Caki2 (cell line): ENCODE measurements around the gene TM9SF3. TPM values are rescaled to one million over a fixed set of nuclear protein-coding genes. Genes with fewer than 3 reads are reported as not detected.

Experiments
- DNase-seq: peaks from one replicate; pipeline ENCODE4 v3.0.0-alpha.2; 2015; ENCODE audit warnings: low read depth
- in situ Hi-C: cut with HindIII; loops from 2 replicates; pipeline ENCODE4 v1.10.0; 2016; ENCODE audit warnings: low sequenced_read_pairs, low pct_unique_long_range_greater_than_20kb, mixed read lengths
- total RNA-seq: library from RNA; depleted of rRNA; stranded (reverse); fragments of >200 nt; shearing (Covaris generic); gene quantifications from 2 replicates; pipeline ENCODE4 v1.2.3, GENCODE V29; 2014; ENCODE audit warnings: low replicate concordance; rRNA removed

Gene TM9SF3
- 13.4 and 32.8 TPM in 2 replicates for total RNA-seq

DNA sequence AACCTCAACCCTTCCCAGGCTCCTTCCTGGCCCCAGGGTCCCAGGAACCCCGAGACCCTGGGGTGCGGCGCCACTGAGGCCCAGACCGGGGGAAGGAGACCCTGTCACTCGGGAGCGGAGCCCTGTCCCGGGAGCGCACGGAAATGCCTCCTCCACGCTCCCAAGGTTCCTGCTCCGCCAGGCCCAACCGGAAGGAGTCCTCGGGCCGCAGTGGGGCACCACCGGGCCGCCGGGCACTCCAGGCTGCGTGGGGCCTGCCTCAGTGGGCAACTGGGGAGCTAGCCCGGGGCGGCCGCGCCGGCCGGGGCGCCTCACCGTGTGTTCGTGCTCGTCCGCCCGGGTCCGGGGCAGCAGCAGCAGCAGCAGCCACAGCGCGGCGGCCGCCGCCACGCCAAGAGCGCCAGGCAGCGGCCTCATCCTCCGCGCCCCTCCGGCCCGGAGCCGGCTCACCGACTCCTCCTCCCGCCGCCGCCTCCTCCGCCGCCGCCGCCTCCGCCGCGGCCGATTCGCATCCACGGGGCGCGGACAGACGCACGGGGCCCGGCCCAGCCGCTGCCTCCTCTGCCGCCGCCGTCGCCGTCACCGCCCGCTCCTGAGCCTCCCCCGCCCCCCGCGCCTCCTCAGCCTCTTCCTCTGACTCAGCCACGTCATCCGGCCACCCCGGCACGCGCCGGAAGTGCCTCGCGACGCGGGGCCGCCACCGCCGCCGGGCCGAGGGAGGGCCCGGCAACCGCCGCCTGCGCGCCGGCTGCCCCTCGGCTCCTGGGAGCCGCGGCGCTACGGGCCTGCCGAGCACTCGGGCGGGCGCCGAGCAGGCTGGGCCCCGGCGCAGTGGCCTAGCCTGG is at the start of gene TM9SF3:
TSS of gene TM9SF3 (minus strand) at position 594 of the 845 bp plus-strand sequence. CDS start at position 417, 177 bp downstream.
- in situ Hi-C loops = no loop called here
- DNase-seq = peak; percentile 88

DNA sequence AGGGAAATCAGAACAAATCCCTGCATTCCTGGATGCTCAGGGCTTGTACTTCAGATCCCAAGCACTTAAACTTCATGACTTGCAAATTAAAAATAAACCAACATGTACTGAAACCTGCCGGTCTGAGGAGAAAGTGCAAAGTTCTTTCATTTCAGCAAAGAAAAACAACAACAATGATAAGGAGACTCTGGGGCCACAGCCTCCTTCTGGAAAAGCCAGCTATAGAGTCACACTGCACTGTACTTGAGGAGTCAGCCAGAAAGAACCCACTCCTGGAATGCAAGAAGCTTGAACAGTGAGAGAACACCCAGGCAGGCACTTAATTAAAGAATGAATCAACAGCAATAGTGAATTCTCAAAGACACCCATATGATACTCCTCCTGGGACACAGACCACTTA is 49.7 kb upstream of the TM9SF3 start:
- DNase-seq = no peak
- in situ Hi-C loops = no loop called here

DNA sequence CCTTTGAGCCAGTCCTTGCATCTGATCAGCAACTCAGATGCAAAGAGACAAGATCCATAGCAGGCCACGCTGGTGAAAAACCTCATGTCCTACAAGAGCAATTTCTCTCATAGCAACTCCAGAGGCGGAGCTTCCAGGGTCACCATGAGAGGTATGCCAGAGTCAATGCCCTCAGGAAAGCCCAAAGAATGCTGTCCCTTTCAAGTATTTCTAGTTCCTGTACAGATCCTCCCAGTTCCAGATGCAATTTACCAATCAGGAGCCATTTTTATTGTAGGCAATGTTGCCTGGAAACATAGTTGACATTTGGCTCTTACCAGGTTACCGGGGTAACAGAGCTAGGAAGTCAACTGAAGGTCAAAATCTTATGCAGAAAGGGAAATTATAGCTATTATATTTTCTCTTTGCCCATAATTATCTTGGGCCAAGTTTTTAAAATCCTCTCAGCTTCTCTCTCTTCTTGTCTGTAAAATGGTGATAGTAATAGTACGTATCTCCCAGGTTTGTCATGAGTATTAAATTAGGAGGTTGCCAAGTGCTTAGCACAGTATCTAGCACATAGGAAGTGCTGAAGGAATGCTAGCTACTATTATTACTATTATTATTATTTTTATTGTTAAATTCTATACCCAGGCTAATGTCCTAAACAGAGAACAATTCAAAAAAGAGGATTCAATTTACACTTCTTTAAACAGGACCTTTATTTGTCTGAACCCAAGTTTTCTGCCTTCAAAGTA is 46.3 kb upstream of the TM9SF3 start:
- in situ Hi-C loops = no loop called here
- DNase-seq = no peak

DNA sequence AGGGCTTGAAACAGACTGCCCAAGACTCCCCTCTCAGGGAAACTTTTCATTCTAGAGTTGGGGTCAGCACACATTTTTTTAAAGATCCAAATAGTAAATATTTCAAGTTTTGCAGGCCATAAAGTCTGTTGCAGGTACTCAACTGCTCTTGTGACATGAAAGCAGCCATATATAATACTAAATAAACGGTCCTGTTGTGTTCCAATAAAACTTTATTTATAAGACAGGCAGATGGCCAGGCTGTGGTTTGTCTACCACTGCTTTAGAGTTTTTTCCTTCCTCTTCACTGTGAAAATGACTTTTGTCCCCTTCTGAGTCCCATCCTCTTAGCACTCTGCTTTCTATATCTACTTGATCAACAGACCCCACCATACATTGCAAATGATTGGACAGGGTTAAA is 40.5 kb upstream of the TM9SF3 start:
- DNase-seq = no peak
- in situ Hi-C loops = no loop called here

DNA sequence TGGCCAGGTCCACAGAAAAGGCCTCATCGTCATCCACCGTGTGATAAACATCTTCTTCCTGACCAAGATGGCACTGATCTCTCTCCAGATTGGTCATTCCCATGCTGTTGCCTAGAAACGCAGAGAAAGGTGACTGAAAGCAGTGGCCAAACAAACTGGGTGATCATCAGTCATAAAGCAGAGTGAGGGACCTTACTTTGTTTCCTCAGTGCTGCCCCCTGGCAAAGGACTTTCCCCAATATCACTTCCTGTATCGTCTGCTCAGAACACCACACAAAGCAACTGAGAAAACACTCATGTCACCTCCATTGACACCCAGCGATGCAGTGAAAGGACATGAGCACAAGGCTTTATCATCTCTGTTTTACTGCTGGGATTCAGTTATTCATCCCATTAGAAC is 40.0 kb upstream of the TM9SF3 start:
- no peak for DNase-seq
- in situ Hi-C loops = no loop called here

DNA sequence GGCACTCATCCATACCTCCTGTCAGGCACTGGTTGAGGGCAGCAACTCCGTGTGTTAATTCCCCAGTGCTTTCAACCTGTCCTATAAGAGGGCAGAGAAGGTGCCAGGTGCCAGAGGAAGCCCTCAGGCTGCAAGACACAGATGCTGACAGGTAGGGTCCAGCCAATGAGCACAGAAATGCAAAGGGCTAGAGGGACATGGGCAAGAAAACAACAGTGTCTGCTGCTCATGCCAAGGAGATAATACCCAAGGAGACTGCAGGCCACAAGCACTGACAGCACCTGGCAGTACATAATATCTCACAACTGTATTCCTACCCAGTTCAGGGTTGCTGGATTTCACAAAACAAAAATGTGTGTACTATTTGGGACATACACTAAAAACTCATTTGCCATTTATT is 38.4 kb upstream of the TM9SF3 start:
- DNase-seq = no peak
- in situ Hi-C loops = no loop called here

DNA sequence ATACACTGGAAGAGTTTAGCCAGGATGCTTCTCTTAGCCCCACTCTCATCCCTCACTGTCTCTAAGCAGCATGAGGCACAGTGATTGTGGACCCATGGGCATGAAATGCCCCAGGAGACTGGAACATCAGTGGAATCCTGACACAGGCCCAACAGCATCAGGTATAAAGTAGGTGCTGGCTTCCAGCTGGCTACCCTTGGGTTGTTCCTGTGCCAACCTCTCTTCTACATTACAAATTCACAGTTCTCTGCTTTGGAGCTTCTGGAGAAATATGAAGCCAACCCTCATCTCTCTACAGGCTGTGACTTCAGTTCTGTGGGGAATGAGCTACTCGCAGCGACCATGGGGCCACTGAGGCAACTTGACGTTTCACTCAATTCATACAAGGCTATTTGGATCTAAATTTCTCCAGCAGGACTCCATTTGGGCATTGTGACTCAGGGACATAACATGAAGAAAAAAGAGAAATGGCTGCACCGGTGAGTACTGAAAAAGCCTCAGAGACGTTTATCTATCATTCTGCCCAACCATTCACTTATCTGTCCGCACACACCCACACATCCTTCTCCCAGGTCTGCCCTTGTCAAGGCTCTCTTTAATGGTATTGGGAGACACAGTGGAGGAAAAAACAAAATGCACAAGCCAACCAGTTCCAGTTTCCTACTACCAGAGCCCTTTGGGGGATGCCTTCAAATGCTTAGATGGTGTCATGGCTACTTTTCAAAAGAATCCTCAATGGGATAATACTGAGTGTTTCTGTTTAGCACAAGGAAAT is 35.4 kb upstream of the TM9SF3 start:
- in situ Hi-C loops = no loop called here
- no peak for DNase-seq

DNA sequence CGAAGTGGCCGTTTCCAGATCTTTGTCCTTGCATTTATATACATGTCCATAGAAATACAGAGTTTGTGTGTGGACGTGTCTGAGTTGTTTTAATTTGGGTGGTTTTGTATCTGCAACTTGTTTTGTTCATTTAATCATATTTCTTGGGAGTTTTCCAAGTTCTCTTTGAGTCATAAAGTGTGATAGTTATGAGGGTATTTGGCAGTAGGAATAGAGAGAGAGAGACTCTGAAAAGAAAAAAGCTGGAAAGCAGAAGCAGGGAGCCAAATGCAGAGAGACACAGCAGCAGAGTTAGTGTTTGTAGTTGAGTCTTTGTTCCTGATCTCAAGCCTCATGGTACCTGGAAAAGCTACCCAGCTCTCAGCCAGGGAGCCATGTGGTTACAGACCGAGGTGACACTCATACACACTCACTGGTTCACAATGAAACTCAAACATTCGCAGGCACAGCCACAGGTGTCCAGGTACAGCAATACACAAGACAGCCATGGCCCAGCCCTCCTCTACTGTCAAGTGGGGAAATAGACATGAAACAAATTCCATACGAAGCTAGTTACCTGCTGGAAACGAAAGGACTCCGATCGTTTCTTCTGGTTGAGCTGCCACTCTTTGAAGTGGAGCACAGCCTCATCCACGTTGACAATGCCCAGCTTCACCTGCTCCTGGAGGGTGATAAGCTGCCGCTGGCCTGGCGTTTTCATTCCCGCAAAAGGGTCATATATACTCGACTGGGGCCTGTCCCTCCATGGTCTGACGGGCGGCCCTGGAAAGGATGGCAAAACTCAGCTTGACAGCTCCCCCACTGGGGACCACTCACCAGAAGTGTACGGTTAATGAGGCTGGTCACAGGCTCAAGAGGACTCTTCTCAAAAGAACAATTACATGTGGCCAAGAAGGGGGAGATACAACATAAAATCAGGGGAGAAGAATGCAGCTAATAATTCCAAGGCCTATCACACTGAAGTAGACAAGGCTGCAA is 33.3 kb upstream of the TM9SF3 start:
- no peak for DNase-seq
- in situ Hi-C loops = no loop called here

DNA sequence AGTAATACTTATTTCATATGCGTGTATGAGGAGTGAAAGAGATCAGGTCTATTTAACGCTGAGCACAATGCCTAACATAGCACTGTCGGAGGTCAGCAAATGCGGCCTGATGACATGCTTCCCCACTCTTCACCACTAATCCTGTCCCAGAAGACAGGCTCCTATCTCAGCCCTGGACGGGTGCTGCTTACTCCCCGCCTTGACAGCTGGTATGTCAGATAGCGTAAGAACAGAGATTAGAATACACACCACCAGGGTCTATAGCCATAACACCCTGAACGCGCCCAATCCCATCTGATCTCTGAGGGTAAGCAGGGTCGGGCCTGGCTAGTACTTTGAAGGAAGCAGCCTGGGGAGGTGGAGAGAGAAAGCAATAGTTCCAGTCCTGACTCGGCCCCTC is 32.3 kb upstream of the TM9SF3 start:
- in situ Hi-C loops = no loop called here
- no peak for DNase-seq

DNA sequence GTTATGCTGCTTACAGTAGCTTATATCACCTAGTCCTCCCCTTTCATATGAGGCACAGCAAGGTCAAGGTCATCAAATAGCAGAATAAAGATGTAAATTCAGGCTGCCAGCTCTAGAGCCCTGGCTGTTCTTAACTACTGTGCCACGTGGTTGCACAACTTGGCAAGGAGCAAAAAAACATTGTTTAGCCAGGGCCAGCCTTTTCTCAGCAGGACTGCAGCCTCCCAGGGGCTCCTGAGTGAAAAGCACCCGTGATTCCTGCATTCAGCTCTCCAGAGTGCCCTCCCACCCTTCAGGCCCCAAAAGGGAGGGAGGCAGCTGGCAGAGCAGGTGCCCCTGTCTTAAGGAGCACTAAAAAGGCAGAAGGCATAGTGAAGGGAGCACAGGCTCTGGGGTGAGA is 31.8 kb upstream of the TM9SF3 start:
- in situ Hi-C loops = no loop called here
- DNase-seq = no peak

DNA sequence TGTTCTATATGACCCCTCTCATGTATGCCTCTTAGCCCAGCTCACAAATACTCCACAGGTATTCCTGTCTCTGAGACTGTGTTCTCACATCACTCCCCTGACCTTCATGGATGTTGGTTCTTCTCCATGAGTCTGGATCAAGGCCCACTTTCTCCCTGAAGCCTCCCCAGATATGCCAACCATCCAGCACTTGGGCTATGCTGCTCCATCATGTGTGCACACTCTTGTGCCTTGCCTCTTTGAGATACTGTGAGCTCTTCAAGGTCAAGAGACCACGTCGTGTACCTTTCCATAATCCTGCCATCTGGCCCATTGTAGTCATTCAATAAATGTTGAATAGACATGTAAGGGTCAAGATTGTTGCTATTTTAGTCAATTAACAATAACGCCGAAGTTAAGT is 30.1 kb upstream of the TM9SF3 start:
- in situ Hi-C loops = no loop called here

DNA sequence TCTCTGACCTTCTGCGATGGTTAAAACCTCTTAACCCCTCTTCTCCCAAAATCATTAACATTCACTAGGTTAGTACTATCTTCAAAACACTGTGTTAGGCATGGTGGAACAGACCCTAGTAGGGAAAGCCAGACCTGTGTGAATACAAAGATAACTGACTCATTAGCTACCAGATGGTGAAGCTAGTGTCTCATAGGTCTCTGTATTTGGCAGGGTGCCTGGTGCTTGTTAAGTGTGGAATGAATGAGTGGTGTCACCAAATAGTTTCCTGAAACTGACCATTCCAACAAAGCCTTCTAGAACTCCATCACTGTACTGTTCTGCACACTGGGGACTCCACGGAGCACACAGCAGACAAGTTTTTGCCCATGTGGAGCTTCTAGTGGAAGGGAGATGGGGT is 27.7 kb upstream of the TM9SF3 start:
- in situ Hi-C loops = no loop called here
- DNase-seq = peak; percentile 58

More for the DNA sequence above, 30.1 kb upstream of the TM9SF3 start:
- no peak for DNase-seq

DNA sequence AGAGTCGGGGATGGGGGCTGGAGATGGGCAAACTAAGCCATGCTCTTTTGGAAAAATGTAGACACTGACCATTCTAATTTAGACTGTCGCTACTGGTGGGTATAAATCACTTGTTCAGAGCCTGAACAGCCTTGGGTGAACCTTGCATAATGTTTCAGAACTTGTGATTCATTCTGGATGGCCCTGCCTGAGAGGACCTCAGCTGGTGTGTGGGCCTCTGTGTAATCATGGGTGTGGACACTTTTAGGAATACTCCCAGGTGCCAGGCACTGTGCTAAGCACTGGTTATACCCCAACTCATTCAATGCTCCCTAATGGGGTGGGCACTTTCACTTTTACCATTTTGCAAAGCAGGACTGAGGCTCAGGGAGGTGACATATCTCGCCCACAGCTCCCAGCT is 26.8 kb upstream of the TM9SF3 start:
- in situ Hi-C loops = no loop called here
- DNase-seq = no peak

DNA sequence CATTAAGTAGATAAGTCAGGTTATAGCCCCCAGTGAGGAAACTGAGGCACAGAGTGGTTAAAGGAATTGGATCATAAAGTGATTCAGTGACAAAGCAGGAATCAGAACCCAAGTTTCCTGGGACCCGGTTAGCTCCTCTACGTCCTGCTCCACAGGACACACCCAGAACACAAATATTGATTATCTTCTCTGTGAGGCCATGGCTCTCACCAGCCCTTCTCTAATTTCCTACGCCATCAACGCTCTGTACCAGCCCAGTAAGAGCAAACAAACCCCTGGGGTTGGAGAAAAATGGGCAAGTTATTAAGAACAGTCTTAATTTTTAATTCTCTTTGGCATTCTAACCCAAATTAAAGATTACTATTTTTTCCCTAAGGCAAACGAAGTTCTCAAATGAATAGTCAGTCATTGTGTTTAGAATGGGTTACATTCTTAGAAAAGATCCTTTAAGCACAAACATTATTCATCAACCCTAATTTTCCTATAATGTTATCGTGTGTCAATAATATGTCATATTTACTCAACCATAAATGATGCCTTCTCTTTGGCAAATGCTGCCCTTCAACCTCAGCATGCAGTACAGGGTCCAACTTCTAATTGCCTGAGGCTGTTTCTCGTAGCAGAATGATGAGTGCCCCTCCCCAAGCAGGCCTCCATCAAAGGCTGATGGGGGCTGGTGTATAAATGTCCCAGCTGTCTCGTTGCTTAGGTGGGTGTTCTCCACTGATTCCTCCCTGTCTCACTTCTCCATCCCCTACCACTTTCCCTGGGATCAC is 25.4 kb upstream of the TM9SF3 start:
- in situ Hi-C loops = no loop called here

DNA sequence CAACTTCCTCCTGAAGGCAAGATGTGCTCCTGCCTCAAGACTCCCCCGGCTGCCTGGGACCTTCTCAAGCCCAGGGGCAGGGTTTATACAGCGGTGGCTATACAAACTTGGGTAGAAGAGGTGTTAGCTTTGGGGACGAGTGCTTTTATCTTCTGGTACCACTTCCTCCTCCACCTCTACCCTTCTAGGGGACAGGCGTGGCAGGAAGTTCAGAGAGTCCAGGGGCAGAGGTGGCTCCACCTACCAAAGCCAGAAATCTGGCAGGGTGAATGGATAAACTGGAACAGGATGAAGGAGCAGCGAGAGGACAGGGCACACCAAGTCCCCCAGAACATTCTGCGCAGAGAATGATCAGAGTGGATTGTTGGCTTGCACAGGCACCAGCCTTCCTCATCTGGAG is 24.0 kb upstream of the TM9SF3 start:
- no peak for DNase-seq
- in situ Hi-C loops = no loop called here

More for the DNA sequence above, 25.4 kb upstream of the TM9SF3 start:
- no peak for DNase-seq

DNA sequence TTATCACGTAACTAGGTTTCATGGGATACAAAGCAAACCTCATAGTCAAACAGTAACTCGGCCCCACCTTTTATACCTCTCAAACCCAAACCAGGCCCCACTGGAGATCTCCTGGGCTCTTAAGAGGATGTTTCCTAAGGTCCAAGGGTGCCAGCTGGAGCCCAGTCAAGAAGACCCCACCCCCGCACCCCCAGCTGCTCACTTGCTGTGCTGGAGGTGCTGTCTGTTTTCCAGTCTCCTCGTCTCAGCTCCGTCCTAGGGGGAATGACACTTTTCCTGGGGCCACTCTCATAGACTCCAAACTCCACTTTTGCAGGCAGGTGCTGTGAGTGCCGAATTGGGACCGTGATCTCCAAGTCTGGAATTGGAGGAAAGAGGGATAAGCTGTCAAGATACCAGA is 22.7 kb upstream of the TM9SF3 start:
- DNase-seq = no peak
- in situ Hi-C loops = no loop called here

DNA sequence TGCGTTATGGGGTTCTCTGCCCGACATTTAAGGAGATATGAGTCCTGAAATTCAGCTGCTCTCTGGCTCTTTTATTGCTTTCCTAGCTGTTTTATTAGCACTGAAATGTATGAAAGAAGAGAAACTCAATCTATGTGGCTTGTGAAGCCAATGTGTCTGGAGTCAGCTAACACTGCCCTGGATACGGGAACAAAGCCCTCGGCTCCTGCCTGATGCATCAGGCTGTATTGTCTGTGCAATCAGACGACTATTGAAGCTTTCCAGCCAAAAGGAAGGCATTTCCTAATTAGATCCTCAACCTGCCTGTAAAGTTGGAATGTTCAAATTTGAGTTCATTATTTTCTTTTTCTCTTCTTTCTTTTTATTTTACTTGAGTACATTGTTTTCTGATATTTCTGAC is 22.0 kb upstream of the TM9SF3 start:
- no peak for DNase-seq
- in situ Hi-C loops = no loop called here
